HEK293 (cell line): ENCODE results near the gene NOS1AP.

Source experiments
- CTCF ChIA-PET: fragments of 350-600 bp; formaldehyde crosslinking; extraction: SDS; loops from one replicate; lab custom pipeline; 2021; ENCODE audit warnings: antibody characterized with exemption; lab: Yijun Ruan, JAX
- POLR2A ChIA-PET: fragments of 300-600 bp; formaldehyde crosslinking; extraction: SDS; loops from one replicate; lab custom pipeline; 2020; ENCODE audit warnings: antibody characterized with exemption, inconsistent platforms; lab: Yijun Ruan, JAX
- H3K27ac ChIP-seq: fragments of 200-500 bp; sonication (Bioruptor generic); 2 replicates; pipeline ENCODE4 v1.5.1; 2014; ENCODE audit warnings: low read depth, low read length, control low read depth, inconsistent platforms; ENCODE audit errors: extremely low read depth
- H3K36me3 ChIP-seq, 2 experiments: fragments of 200-500 bp in 1 of 2; sonication (Bioruptor generic) in 1 of 2; 1 replicate in 1 of 2; 2 replicates in 1 of 2; pipeline ENCODE4 v1.5.1; 2014 to 2017; ENCODE audit warnings: inconsistent platforms in 2 of 2, low read length in 2 of 2; ENCODE audit not compliant: control insufficient read depth in 2 of 2, insufficient read depth in 1 of 2
- H3K4me1 ChIP-seq: fragments of 200-500 bp; sonication (Bioruptor generic); 2 replicates; pipeline ENCODE4 v1.5.1; 2014; ENCODE audit warnings: mild to moderate bottlenecking, low read length, inconsistent platforms; ENCODE audit not compliant: control insufficient read depth, insufficient read depth
- H3K4me3 ChIP-seq: 2 replicates; pipeline ENCODE4 v1.5.1; 2011; ENCODE audit warnings: low read depth, mild to moderate bottlenecking, control low read depth, low read length, moderate library complexity
- H3K9me3 ChIP-seq: fragments of 200-500 bp; sonication (Bioruptor generic); 2 replicates; pipeline ENCODE4 v1.5.1; 2014; ENCODE audit warnings: low read depth, low read length, inconsistent platforms; ENCODE audit not compliant: control insufficient read depth, insufficient read depth
- GFI1B ChIP-seq: fragments of 450-650 bp; formaldehyde crosslinking; IDR thresholded peaks from 2 replicates; pipeline ENCODE4 v1.5.1; 2016; ENCODE audit warnings: missing biosample characterization, missing genetic modification characterization
- OSR2 ChIP-seq: fragments of 450-650 bp; formaldehyde crosslinking; IDR thresholded peaks from 2 replicates; pipeline ENCODE4 v1.5.1; 2016; ENCODE audit warnings: missing biosample characterization, missing genetic modification characterization
- OVOL3 ChIP-seq: fragments of 450-650 bp; formaldehyde crosslinking; IDR thresholded peaks from 2 replicates; pipeline ENCODE4 v1.5.1; 2016; ENCODE audit warnings: missing biosample characterization, missing genetic modification characterization
- PRDM1 ChIP-seq: fragments of 450-650 bp; formaldehyde crosslinking; IDR thresholded peaks from 2 replicates; pipeline ENCODE4; 2016; ENCODE audit warnings: missing biosample characterization, missing genetic modification characterization
- REPIN1 ChIP-seq: fragments of 450-650 bp; formaldehyde crosslinking; IDR thresholded peaks from 2 replicates; pipeline ENCODE4 v1.5.1; 2017; ENCODE audit warnings: missing biosample characterization, missing genetic modification characterization, low read depth
- SP7 ChIP-seq: fragments of 450-650 bp; formaldehyde crosslinking; IDR thresholded peaks from 2 replicates; pipeline ENCODE4 v1.5.1; 2016; ENCODE audit warnings: missing biosample characterization, missing genetic modification characterization
- ZBTB1 ChIP-seq: fragments of 450-650 bp; formaldehyde crosslinking; IDR thresholded peaks from 2 replicates; pipeline ENCODE4 v1.5.1; 2016; ENCODE audit warnings: missing biosample characterization, missing genetic modification characterization
- ZNF155 ChIP-seq: fragments of 450-650 bp; formaldehyde crosslinking; IDR thresholded peaks from 2 replicates; pipeline ENCODE4 v1.5.1; 2016; ENCODE audit warnings: missing biosample characterization, missing genetic modification characterization
- ZNF214 ChIP-seq: fragments of 450-650 bp; formaldehyde crosslinking; IDR thresholded peaks from 2 replicates; pipeline ENCODE4 v1.5.1; 2017; ENCODE audit warnings: missing biosample characterization, mild to moderate bottlenecking, missing genetic modification characterization, borderline replicate concordance
- ZNF223 ChIP-seq: fragments of 450-650 bp; formaldehyde crosslinking; IDR thresholded peaks from 2 replicates; pipeline ENCODE4 v1.5.1; 2016; ENCODE audit warnings: missing biosample characterization, missing genetic modification characterization
- ZNF239 ChIP-seq: fragments of 450-650 bp; formaldehyde crosslinking; IDR thresholded peaks from 2 replicates; pipeline ENCODE4 v1.5.1; 2016; ENCODE audit warnings: missing biosample characterization, missing genetic modification characterization
- ZNF24 ChIP-seq: fragments of 450-650 bp; formaldehyde crosslinking; IDR thresholded peaks from 2 replicates; pipeline ENCODE4 v1.5.1; 2016; ENCODE audit warnings: missing biosample characterization, missing genetic modification characterization
- ZNF324 ChIP-seq: fragments of 450-650 bp; formaldehyde crosslinking; IDR thresholded peaks from 2 replicates; pipeline ENCODE4 v1.5.1; 2016; ENCODE audit warnings: missing biosample characterization, missing genetic modification characterization
- ZNF366 ChIP-seq: fragments of 450-650 bp; formaldehyde crosslinking; conservative IDR thresholded peaks from 2 replicates; pipeline ENCODE4 v1.5.1; 2016; ENCODE audit warnings: missing biosample characterization, missing genetic modification characterization
- ZNF37A ChIP-seq: fragments of 450-650 bp; IDR thresholded peaks from 2 replicates; pipeline ENCODE4 v1.5.1; 2018; ENCODE audit warnings: missing biosample characterization, missing genetic modification characterization
- ZNF416 ChIP-seq: fragments of 450-650 bp; formaldehyde crosslinking; IDR thresholded peaks from 2 replicates; pipeline ENCODE4 v1.5.1; 2016; ENCODE audit warnings: missing biosample characterization, missing genetic modification characterization
- ZNF433 ChIP-seq: fragments of 450-650 bp; formaldehyde crosslinking; IDR thresholded peaks from 2 replicates; pipeline ENCODE4 v1.5.1; 2016; ENCODE audit warnings: missing biosample characterization, missing genetic modification characterization, low read depth
- ZNF585B ChIP-seq: fragments of 450-650 bp; formaldehyde crosslinking; IDR thresholded peaks from 2 replicates; pipeline ENCODE4 v1.5.1; 2016; ENCODE audit warnings: missing biosample characterization, missing genetic modification characterization
- ZNF600 ChIP-seq: fragments of 450-650 bp; formaldehyde crosslinking; IDR thresholded peaks from 2 replicates; pipeline ENCODE4 v1.5.1; 2016; ENCODE audit warnings: missing biosample characterization, missing genetic modification characterization
- ZNF623 ChIP-seq: fragments of 450-650 bp; formaldehyde crosslinking; IDR thresholded peaks from 2 replicates; pipeline ENCODE4 v1.5.1; 2016; ENCODE audit warnings: missing biosample characterization, missing genetic modification characterization
- ZNF660 ChIP-seq: fragments of 450-650 bp; IDR thresholded peaks from 2 replicates; pipeline ENCODE4 v1.5.1; 2018; ENCODE audit warnings: missing biosample characterization, mild to moderate bottlenecking, missing genetic modification characterization
- ZNF843 ChIP-seq: fragments of 450-650 bp; formaldehyde crosslinking; IDR thresholded peaks from 2 replicates; pipeline ENCODE4 v1.5.1; 2016; ENCODE audit warnings: missing biosample characterization, missing genetic modification characterization
- TF ChIP-seq, protein P1 (sequence below): fragments of 450-650 bp; formaldehyde crosslinking; IDR thresholded peaks from 2 replicates; pipeline ENCODE4 v1.5.1; 2016; ENCODE audit warnings: missing biosample characterization, missing genetic modification characterization
- TF ChIP-seq, protein P2 (sequence below): fragments of 450-650 bp; formaldehyde crosslinking; IDR thresholded peaks from 2 replicates; pipeline ENCODE4 v1.5.1; 2016; ENCODE audit warnings: missing biosample characterization, missing genetic modification characterization
- TF ChIP-seq, protein P3 (sequence below): fragments of 450-650 bp; formaldehyde crosslinking; IDR thresholded peaks from 2 replicates; pipeline ENCODE4 v1.5.1; 2016; ENCODE audit warnings: missing biosample characterization, missing genetic modification characterization, low read depth
- TF ChIP-seq, protein P4 (sequence below): fragments of 450-650 bp; formaldehyde crosslinking; IDR thresholded peaks from 2 replicates; pipeline ENCODE4 v1.5.1; 2016; ENCODE audit warnings: missing biosample characterization, missing genetic modification characterization

NOS1AP gene

DNA sequence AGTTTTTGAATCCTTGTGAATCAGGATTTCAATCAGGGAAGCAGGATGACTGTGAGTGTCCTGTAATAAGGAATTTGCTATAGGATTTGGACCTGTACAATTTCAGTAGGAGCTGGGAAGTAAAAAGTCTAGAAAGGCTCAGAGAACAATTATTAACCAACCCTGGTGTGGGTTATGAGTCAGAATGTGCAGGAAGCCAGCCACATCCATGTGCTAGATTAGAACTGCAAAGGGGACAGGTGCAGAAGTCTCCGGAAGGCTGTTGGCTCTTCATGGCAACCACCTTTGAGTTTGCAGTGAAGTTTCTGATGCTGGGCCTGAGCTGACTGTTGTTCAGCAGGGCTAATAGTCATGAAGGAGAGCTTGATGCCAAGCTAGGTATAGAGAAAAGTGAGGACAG is 236.5 kb downstream of the NOS1AP start:
- H3K27ac ChIP-seq: no peak overlapping the region
- no peaks in the 10 kb centered on the region for H3K9me3 ChIP-seq
- POLR2A ChIA-PET: no interaction called here
- no peak for TF ChIP-seq ZNF223
- TF ChIP-seq ZNF366 (tag by site-specific recombination): no peak
- no peak for TF ChIP-seq SP7 (tag by site-specific recombination)
- TF ChIP-seq OVOL3 (tag by site-specific recombination): no peak
- TF ChIP-seq, protein P1, sequence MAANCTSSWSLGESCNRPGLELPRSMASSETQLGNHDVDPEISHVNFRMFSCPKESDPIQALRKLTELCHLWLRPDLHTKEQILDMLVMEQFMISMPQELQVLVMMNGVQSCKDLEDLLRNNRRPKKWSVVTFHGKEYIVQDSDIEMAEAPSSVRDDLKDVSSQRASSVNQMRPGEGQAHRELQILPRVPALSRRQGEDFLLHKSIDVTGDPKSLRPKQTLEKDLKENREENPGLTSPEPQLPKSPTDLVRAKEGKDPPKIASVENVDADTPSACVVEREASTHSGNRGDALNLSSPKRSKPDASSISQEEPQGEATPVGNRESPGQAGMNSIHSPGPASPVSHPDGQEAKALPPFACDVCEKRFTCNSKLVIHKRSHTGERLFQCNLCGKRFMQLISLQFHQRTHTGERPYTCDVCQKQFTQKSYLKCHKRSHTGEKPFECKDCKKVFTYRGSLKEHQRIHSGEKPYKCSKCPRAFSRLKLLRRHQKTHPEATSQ: no peak
- no peak for TF ChIP-seq ZNF324 (tag by site-specific recombination)
- TF ChIP-seq ZNF37A: no peak
- no peak for TF ChIP-seq ZNF239
- TF ChIP-seq ZNF585B (tag by site-specific recombination): no peak
- no peak for TF ChIP-seq ZNF600 (tag by site-specific recombination)
- TF ChIP-seq PRDM1 (tag by site-specific recombination): no peak
- TF ChIP-seq ZNF843 (tag by site-specific recombination): no peak
- CTCF ChIA-PET: interaction anchor here (0.6 kb wide), 1 partner anchor 269 kb away, joined by 3 read pairs; no protein-coding TSS in a partner anchor
- no peaks in the 10 kb centered on the region for H3K4me1 ChIP-seq
- H3K36me3 ChIP-seq: no peaks in the 10 kb centered on the region
- no peak overlapping the region for H3K4me3 ChIP-seq

DNA sequence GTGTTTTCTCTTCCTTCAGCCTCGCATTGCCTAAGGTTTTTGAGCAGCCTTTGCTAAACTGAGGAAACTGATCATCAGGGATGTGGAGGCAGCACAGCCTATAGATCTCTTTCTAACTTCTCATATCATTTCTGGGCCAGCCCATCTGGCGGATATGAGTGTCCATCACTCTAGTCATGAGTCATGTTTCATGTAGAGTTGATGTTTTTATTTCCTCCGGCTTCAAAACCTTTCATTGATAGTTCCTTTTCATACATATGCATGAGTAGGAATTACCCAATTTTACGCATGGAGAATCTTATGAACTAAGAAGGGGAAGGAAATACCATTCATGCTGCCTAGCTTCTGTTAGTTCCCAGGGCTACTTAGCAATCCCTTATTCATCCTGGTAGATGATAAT is 240.8 kb downstream of the NOS1AP start:
- Histone ChIP-seq H3K4me3 (no peak overlapping the region), H3K36me3 (no peaks in the 10 kb centered on the region)
- TF ChIP-seq ZNF214 (tag by site-specific recombination) (no peak), ZNF416 (tag by site-specific recombination) (no peak), REPIN1 (tag by site-specific recombination) (no peak), GFI1B (tag by site-specific recombination) (no peak)
- TF ChIP-seq, all 188 proteins: peak for 0
- POLR2A ChIA-PET: no interaction called here
- CTCF ChIA-PET: no interaction called here
- Histone ChIP-seq H3K9me3 (no peaks in the 10 kb centered on the region), H3K27ac (no peak overlapping the region), H3K4me1 (no peaks in the 10 kb centered on the region)

DNA sequence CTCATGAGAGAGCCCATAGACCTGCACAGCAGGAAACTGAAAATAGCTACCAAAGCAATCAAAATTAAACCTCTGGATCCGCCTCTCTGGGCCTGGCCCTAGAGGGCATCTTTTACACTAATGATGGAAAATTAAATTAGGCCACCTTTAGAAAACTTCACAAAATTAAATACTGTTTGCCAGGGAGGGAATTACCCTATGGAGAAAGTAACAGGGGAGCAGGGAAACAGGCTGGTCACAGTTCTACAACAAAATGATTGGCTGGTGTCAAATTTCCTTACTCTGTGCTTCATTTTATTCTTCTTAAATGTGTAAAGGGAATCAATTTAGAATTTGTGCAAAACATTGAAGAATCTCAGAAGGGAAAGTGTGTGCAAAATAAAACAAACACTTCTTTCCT is 244.7 kb downstream of the NOS1AP start:
- POLR2A ChIA-PET: interaction anchor here (0.5 kb wide), 1 partner anchor 278 kb away, joined by 3 read pairs; no protein-coding TSS in a partner anchor
- H3K27ac ChIP-seq: no peak overlapping the region
- H3K36me3 ChIP-seq: no peaks in the 10 kb centered on the region
- H3K4me1 ChIP-seq: no peaks in the 10 kb centered on the region
- CTCF ChIA-PET: interaction anchor here (0.7 kb wide), 1 partner anchor 1186 kb away, joined by 3 read pairs; no protein-coding TSS in a partner anchor
- H3K4me3 ChIP-seq: no peak overlapping the region
- no peaks in the 10 kb centered on the region for H3K9me3 ChIP-seq
- TF ChIP-seq ZNF239: no peak
- TF ChIP-seq ZBTB1: no peak
- TF ChIP-seq ZNF24 (tag by site-specific recombination): no peak
- TF ChIP-seq, protein P2, sequence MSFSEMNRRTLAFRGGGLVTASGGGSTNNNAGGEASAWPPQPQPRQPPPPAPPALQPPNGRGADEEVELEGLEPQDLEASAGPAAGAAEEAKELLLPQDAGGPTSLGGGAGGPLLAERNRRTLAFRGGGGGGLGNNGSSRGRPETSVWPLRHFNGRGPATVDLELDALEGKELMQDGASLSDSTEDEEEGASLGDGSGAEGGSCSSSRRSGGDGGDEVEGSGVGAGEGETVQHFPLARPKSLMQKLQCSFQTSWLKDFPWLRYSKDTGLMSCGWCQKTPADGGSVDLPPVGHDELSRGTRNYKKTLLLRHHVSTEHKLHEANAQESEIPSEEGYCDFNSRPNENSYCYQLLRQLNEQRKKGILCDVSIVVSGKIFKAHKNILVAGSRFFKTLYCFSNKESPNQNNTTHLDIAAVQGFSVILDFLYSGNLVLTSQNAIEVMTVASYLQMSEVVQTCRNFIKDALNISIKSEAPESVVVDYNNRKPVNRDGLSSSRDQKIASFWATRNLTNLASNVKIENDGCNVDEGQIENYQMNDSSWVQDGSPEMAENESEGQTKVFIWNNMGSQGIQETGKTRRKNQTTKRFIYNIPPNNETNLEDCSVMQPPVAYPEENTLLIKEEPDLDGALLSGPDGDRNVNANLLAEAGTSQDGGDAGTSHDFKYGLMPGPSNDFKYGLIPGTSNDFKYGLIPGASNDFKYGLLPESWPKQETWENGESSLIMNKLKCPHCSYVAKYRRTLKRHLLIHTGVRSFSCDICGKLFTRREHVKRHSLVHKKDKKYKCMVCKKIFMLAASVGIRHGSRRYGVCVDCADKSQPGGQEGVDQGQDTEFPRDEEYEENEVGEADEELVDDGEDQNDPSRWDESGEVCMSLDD (tag by site-specific recombination): no peak
- TF ChIP-seq ZNF155 (tag by site-specific recombination): no peak
- TF ChIP-seq, protein P3, sequence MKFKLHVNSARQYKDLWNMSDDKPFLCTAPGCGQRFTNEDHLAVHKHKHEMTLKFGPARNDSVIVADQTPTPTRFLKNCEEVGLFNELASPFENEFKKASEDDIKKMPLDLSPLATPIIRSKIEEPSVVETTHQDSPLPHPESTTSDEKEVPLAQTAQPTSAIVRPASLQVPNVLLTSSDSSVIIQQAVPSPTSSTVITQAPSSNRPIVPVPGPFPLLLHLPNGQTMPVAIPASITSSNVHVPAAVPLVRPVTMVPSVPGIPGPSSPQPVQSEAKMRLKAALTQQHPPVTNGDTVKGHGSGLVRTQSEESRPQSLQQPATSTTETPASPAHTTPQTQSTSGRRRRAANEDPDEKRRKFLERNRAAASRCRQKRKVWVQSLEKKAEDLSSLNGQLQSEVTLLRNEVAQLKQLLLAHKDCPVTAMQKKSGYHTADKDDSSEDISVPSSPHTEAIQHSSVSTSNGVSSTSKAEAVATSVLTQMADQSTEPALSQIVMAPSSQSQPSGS (tag by site-specific recombination): no peak
- TF ChIP-seq ZNF623 (tag by site-specific recombination): no peak
- TF ChIP-seq, protein P4, sequence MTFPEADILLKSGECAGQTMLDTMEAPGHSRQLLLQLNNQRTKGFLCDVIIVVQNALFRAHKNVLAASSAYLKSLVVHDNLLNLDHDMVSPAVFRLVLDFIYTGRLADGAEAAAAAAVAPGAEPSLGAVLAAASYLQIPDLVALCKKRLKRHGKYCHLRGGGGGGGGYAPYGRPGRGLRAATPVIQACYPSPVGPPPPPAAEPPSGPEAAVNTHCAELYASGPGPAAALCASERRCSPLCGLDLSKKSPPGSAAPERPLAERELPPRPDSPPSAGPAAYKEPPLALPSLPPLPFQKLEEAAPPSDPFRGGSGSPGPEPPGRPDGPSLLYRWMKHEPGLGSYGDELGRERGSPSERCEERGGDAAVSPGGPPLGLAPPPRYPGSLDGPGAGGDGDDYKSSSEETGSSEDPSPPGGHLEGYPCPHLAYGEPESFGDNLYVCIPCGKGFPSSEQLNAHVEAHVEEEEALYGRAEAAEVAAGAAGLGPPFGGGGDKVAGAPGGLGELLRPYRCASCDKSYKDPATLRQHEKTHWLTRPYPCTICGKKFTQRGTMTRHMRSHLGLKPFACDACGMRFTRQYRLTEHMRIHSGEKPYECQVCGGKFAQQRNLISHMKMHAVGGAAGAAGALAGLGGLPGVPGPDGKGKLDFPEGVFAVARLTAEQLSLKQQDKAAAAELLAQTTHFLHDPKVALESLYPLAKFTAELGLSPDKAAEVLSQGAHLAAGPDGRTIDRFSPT (tag by site-specific recombination): no peak
- no peak for TF ChIP-seq ZNF660 (tag by site-specific recombination)
- TF ChIP-seq ZNF433 (tag by site-specific recombination): no peak
- no peak for TF ChIP-seq OSR2 (tag by site-specific recombination)
